GM19193 (cell line): ENCODE data around the gene C12orf75.
A peak's percentile ranks its signal among the peaks of the same experiment; 100 is the strongest.

Source experiments
- POLR2A ChIP-seq: IDR thresholded peaks from 4 replicates; pipeline ENCODE4 v1.6.1; 2011; ENCODE audit not compliant: insufficient read depth, insufficient read length; ENCODE audit errors: extremely low read depth

C12orf75 gene

DNA sequence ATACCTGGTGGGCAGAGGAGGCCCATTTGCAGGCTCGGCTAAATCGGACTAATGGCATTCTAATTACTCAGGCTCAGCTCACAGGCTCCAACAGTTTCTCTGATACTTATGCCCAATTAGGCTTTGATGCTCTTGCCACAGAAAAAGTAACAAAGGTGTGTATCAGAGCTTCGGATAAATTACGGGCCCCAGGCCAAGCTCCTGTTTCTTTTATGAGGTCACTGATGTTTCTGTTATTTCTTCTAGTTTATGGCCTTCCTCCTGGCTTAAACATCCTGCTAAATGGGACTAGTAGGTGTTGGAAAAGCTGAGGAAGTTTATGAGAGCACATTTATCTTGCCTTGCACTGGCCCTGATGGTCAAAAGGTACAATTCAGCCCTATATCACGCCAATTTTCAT, 28.8 kb upstream of the C12orf75 start:
- no peak for TF ChIP-seq POLR2A

DNA sequence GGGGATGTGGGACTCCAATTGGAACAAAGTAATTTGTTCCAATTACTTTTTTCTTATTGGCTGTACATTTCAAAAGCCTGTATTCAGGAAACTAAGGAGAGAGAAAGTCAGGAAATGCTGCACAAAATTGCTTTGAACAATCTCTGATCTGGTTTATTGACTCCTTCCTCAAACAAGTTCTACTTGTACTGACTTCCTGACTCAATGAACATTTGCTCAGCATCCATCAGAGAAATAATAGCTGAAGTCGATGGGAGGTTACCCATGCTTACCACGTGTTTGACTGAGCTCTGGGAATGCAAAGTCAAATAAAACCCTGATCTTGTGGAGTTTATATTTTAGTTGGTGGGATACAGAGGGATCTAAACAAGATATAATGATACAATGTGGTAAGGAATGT, 15.4 kb upstream of the C12orf75 start:
- no peak for TF ChIP-seq POLR2A

DNA sequence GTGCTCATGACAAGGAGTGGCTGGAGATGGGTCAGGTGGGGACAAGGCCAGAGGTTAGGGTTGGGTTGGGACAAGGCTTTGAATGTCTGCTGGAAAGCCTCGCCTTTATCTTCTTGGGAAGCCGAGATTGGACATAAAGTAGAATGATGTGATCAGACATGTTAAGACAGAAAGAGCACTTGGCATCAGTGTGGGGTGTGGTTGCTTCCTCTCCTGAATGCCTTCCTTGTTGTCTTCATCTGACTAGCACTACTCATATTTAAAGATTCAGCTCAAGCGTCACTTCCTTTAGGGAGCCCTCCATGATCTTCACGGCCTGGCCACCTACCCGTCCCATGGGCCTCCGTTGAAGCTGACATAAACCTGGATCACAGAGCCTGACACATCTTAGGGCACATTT, 14.8 kb upstream of the C12orf75 start:
- no peak for TF ChIP-seq POLR2A

DNA sequence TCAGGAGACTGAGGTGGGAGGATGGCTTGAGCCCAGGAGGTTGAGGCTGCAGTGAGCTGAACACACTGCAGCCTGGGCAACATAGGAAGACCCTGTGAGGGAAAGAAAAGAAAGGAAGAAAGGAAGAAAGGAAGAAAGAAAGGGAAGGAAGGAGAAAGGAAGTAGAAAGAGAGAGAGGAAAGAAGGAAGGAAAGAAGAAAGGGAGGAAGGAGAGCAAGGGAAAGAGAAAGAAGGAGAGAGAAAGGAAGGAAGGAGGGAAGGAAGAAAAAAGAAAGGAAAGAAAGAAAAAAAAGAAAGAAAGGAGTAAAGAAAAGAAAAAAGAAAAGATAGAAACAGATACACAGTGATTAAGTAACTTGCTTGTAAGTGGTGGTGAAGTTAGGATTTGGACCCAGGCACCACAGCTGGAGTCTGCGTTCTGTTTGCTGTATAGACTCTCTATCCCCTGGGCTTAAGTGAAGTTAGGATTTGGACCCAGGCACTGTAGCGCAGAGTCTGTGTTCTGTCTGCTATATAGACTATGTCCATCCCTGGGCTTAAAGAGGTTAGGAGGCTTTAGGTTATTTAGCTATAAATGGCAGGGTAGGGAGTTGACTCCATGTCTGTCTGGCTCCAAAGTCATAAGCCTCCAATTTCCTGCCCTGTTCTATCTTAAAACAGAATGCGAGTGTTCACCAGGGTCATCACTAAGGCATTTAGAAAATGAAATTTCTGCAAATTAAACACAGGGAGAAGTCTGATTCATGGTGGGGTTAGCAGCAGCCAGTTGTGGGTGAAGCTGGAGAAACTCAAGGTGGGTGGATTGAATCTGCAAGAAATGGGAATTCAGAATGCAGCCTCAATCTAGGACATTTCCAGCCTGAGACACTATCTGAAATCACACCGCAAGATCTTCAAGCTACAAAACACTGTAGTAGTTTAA, 13.3 kb upstream of the C12orf75 start:
- TF ChIP-seq POLR2A, result no peak

DNA sequence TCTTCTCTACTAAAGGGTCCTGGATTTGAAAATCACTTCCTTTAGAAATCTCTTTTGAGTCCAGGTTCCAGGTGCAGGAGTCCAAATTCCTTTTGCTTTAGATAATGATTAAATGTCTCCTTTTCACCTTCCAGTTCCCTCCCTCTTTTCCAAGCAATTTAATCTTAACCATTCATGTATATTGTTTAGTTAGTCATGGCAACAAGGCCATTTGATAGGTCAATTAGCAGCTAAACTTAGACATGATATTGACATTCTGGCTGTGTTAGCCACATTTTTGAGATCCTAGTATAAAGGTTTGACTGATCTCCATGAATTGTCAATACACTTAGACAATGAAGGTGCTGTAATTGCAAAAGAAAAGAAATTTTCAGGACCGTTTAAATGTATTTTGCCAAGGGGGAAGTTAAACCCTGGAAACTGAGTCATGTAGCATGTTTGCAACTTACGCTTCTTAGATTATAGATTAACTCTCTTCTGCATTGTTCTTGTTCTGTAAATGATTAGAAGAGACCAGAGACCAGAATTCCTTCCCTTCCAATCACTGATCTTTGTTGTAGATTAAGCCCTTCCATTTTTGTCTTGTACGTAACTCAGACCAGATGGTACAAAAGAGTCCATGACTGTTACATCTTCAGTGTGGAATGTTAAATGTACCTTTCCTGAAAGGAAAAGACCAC, 12.4 kb upstream of the C12orf75 start:
- no peak for TF ChIP-seq POLR2A

DNA sequence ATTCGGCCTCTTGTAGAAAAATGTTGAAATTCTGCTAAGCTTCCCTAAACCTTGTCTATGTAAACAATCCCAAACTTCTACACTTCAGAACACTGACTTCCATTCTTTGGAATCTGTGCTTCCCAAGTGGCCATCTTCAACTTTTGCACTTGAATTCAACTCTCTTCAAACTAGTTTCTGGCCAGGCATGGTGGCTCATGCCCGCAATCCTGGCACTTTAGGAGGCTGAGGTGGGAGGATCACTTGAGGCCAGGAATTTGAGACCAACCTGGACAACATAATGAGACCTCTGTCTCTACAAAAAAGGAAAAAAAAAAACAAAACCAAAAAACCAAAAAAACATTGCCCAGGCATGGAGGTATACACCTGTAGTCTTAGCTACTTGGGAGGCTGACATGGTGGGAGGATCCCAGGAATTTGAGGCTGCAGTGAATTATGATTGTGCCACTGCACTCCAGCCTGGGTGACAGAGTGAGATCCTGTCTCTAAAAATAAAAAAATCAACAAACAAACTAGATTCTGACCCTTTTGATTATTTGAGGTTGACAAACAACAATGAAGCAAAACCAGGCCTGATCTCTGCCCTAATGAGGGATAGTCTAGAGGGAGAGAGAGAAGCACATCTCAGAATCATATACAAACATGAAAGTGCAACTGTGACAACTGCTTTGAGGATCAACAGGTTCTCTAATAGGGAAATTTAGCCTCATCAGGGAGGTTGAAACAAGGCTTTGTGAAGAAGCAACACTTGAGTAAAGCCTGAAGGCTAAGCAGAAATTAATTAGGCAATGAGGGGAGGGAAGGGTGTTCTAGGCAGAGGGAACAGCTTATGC, 11.6 kb upstream of the C12orf75 start:
- TF ChIP-seq POLR2A, result no peak

DNA sequence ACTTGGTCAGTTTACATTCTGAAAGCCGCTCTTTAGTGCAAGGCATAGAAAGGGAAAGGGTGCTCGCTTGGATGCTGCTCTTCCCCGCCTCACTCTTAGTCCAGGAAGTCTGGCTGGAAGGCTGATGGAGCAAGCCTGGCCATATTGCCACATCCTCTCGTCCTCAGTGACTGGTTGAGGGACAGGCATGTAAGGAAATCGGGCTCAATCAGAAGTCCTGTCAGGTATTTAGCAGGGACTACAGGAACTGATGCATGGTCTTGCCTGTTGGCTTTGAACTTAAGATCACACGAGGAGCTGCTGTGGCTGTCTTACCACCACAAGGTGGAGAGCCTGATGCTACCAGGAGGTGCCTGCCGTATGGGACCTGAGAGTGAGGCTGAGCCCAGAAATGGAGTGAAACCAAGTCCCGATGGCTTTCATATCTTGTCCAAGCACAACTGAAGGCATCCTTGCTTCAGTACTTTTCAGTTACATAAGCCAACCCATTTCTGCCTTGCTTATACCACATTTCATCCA, 10.7 kb upstream of the C12orf75 start:
- no peak for TF ChIP-seq POLR2A

DNA sequence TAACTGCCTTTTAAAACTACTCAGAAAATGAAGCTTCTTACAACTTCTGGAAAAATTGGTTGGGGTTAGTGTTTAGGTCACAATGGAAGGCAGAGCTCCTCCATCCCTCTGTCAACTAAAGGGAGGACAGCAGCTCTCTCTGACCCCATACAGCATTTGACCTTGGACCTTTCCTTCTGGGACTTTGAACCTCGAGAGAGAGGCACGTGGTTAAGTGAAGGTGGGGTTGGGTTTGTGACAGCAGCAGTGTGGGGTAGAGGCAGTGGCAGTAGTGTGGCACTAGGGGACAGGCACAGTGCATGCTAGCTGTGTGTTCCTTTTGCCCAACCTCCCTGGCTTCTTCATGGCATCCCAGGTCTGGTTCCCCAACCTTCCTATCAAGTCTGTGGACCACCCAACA, 9.4 kb upstream of the C12orf75 start:
- TF ChIP-seq POLR2A, result no peak

DNA sequence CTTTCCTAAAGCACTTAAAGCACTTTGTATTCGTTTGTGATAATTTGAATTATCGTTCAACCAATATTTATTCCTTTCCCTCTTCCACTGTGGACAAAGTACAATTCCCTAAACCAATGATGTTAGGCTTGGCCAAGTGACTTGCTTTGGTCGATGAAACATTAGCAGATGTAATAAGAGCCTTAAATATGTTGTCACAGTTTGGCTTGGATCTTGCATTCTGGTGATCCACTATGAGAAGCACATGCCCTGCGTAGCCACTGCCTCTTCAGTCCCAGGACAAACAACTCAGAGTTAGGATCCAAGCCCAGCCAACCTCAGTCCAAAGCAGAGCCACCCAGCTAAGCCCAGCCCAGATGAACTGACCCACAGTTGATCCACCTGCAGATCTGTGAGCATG, 8.4 kb upstream of the C12orf75 start:
- TF ChIP-seq POLR2A, result no peak

DNA sequence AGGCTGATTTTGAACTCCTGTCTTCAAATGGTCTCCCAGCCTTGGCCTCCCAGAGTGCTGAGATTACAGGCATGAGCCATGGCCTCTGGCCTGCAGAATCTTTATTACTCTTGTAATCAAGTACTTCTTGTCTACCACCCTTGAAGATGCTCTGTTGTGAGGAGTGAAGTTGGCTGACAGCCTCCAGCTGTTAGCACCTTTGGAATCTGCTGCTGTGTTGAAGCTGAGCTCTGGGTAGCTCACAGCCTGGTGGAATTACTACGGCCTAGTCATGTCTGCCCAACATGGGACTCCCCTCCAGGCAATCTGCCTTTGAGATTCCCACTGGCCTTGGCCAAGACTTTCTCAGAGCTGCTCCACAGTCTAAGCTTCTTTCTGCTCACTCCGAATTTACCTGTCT, 5.8 kb upstream of the C12orf75 start:
- TF ChIP-seq POLR2A, result no peak

DNA sequence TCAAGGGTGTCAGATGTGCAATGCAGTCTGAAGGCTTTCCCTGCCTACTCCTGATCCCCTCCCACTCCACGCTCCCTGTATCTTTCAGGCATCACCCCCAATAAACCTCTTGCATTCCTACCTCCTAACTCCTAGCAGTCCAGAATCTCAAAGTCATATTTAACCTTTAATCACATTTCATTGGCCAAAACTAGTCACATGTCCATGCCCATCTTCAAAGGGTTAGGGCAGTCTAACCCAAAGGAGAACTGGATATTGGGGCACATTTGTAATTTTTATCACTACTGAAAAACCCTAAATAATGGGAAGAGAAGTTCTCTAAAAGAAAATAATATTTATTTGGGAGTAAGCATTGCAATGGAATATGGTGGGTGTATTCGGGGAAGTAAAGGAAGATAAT, 5.4 kb upstream of the C12orf75 start:
- no peak for TF ChIP-seq POLR2A

DNA sequence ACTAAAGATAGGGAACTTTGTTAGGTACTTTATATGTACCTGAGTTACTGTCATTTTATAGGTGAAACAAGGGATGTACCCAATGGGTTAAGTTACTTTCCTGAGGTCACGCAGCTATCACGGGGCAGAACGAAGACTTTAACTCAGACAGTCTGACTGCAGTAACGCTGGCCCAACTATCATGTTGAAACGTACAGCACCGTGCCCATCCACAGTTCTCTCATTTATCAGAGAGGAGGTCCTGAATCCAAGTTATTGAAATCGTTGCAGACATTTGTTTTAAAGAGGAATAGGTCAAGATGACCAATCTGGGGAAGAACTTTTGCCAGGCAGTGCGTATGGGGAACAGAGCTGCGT, 587 bp upstream of the C12orf75 start:
- TF ChIP-seq POLR2A, result no peak

DNA sequence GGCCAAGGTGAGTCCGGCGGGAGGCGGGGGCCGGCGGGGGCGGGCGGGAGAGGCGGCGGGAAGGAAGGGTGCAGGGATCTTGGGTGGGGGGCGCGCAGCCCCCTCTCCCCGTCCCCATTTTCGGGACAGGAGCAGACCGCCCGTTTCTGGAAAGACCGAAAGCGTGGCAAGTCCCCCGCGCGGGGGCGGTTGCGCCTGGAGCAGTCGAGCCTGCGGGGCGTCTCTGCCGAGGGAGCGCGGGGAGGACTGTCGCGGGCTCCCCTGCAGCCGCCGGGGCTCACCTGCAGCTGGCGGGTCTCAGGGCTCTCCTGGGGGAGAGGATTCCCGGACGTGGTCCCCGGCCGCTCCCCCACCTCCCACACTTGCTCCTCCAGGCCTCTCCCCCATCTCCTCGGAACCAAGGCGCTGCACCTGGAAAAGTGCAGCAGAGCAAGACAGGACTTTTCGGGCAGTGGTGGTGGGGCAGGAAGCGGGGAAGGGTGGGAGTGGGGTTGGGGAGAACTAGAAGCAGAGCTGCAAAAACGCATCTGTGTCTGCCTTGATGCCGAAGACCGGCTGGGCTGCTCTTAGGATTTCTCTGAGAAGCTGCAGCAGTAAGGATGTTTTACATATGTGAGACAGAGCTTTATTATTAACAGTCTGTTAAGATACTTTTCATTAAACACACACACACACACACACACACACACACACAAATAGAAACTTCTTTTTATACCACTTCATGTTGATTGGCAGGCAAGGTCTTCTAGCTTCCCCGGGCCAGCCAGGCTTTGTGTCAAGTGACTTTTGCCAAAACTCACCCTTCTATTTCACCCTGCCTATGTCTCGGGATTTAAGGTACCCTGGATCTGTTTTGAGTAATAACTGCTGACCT, 677 bp downstream of the C12orf75 start:
- peak; percentile 1 for TF ChIP-seq POLR2A

DNA sequence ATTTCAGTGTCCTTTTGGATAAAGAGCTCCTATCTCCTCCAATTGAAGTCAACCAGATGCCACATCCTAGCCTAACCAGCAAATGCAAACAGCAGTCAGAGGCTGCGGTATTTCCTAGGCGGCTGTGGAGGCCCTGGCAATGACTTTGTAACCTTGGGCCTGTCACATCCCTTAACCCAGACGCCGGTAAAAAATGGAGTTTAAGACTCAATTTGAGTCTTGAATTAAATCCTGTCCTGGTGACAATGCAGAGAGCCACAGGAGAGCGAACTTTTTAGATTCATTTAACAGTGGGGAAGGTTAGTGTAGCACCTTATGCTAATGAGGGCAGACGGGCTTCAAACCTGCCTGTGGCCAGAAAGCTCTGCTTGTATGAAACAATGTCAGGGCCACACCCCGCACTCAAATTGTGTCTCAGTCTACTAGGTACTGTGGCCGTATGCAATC, 1.3 kb downstream of the C12orf75 start:
- TF ChIP-seq POLR2A, result no peak

DNA sequence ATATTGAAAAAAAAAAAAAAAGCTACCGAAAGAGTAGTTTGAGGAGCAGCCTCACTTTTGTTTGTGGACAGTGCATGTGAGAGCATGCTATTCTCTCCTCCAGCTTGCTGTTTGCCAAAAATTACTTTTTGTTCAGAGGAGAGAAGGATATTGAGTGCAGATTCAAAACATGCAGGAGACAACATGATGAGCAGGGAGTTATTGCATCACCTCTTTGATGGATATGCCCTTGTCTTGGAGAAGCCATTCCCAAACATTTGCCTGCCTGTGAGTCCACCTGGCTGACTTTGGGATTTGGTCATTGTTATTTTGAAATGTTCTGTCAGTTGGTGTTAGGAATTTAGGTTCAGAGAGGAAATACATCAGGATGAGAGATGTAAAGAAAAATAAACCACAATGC, 2.4 kb downstream of the C12orf75 start:
- no peak for TF ChIP-seq POLR2A

DNA sequence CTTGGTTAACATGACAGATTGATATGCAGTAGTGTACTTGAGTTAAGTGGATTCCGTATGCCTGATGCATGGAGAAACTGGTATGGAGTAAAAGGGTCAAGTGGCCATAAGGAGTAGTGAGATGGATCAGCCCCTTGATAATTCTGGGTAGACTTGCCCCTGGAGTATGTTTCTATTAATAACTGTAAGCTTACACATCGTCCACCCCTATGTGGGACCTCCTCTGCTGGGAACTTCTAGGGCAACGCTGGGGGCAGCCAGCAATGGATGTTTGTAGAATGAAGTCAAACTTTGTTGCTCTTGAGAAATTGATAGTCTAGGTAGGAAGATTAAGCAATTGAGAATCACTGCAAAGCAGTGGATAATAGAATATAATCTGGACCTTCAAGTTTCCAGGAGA, 3.5 kb downstream of the C12orf75 start:
- TF ChIP-seq POLR2A, result no peak
